ENCODE measurements around the gene LYVE1. TPM values are rescaled to one million over a fixed set of nuclear protein-coding genes. Genes with fewer than 3 reads are reported as not detected.

Gene LYVE1
- total and polyA plus RNA-seq, 2 of the 13 experiments (the other 11 are each of a cell fraction or from before 2014, with no cell fraction given): 1.2 to 1.4 TPM

- WGBS (ENCODE audit: low lambda C conversion rate): 24% methylated on average over 2 of the region's 2 CpGs
- Histone ChIP-seq H3K4me3 (replicated peaks in 1 of 3; ENCODE audit: insufficient read depth in 1 of 3, low read depth in 2 of 3, low read length in 3 of 3) (no peak overlapping the region), H3K9me3 (ENCODE audit: low read length) (no peaks in the 10 kb centered on the region), H3K9ac (ENCODE audit: insufficient read depth, low read depth, low read length) (no peak overlapping the region), H3K36me3 (replicated peaks in 1 of 2; ENCODE audit: control insufficient read depth in 1 of 2, insufficient read depth in 2 of 2, low read length in 2 of 2) (no peaks in the 10 kb centered on the region), H3K27me3 (ENCODE audit: control insufficient read depth in 1 of 2, insufficient read depth in 2 of 2, low read length in 2 of 2) (peaks cover 0 to 3% of the 10 kb centered on the region in 2 experiments; a peak in 1 of 5 replicates), H2AFZ (ENCODE audit: low read length) (no peak overlapping the region), H3K27ac (ENCODE audit: extremely low read length, insufficient read depth, low read length) (no peak overlapping the region), H3K4me1 (ENCODE audit: insufficient read depth, low read length) (peaks cover 30% of the 10 kb centered on the region), H3K79me2 (ENCODE audit: insufficient read depth, low read length) (no peaks in the 10 kb centered on the region), H3K4me2 (ENCODE audit: low read depth, low read length) (no peak overlapping the region), H4K20me1 (ENCODE audit: insufficient read depth, low read length) (no peaks in the 10 kb centered on the region)
- no peak for TF ChIP-seq KLF16 (CRISPR knock-in tag; IDR thresholded peaks at IDR 0.05)
- TF ChIP-seq PRMT3 (CRISPR knock-in tag; IDR thresholded peaks at IDR 0.05; ENCODE audit: borderline replicate concordance, low read depth): no peak
- TF ChIP-seq ZNF446 (CRISPR knock-in tag; IDR thresholded peaks at IDR 0.05): no peak
- TF ChIP-seq ZBTB1 (CRISPR knock-in tag; IDR thresholded peaks at IDR 0.05; ENCODE audit: borderline replicate concordance): no peak
- TF ChIP-seq CEBPB (IDR thresholded peaks at IDR 0.05; ENCODE audit: borderline replicate concordance, low read depth, low read length): peak; percentile 84
- TF ChIP-seq ZNF138 (CRISPR knock-in tag; IDR thresholded peaks at IDR 0.05; ENCODE audit: low read depth): no peak
- peak; percentile 47; the same call in 1 of the 2 replicates for TF ChIP-seq ATF7 (IDR thresholded peaks at IDR 0.05)
- TF ChIP-seq ATF7 (CRISPR knock-in tag; IDR thresholded peaks at IDR 0.05): no peak
- TF ChIP-seq ZNF460 (CRISPR knock-in tag; IDR thresholded peaks at IDR 0.05; ENCODE audit: borderline replicate concordance): no peak
- TF ChIP-seq AHDC1 (CRISPR knock-in tag; IDR thresholded peaks at IDR 0.05; ENCODE audit: borderline replicate concordance): no peak
- TF ChIP-seq SAFB2 (CRISPR knock-in tag; IDR thresholded peaks at IDR 0.05; ENCODE audit: borderline replicate concordance, low read depth): no peak
- TF ChIP-seq CEBPG (CRISPR knock-in tag; IDR thresholded peaks at IDR 0.05): peak; percentile 70
- TF ChIP-seq RAD51 (IDR thresholded peaks at IDR 0.05; ENCODE audit: borderline replicate concordance): no peak
- no peak for TF ChIP-seq MAFF (IDR thresholded peaks at IDR 0.05; ENCODE audit: low read depth, low read length)
- TF ChIP-seq GLI4 (CRISPR knock-in tag; IDR thresholded peaks at IDR 0.05; ENCODE audit: borderline replicate concordance): no peak
- TF ChIP-seq NFAT5 (CRISPR knock-in tag; IDR thresholded peaks at IDR 0.05): no peak
- intact Hi-C loops (cut with micrococcal nuclease; ENCODE audit: unreplicated experiment) (no loop called here), in situ Hi-C loops (cut with HindIII; ENCODE audit: extremely low pct_ligation_motif_present, low pct_unique_long_range_greater_than_20kb) (no loop called here)
- FAIRE-seq (no peak), ATAC-seq (no peak), DNase-seq (ENCODE audit: low spot score) (no peak)
- ChIA-PET CTCF (ENCODE audit: low intra/inter-chr PET ratio, low total read pairs) (no interaction called here), POLR2A (no interaction called here)
- no TSS peak for BruUV-seq (replicated peaks)
Measured at GRCh38 chr11:10597877-10598351, 29.4 kb upstream of the LYVE1 start.

All from HepG2 (cell line).